Astrocyte (in vitro differentiated cells and primary cell): ENCODE data around the gene TLCD2. TPM values are rescaled to one million over a fixed set of nuclear protein-coding genes. Genes with fewer than 3 reads are reported as not detected.
"Not testable (repeated sequence)": the region's sequence is repeated elsewhere in the genome, so short reads cannot be mapped to it uniquely, and the experiment has no call there.

Source experiments
- DNase-seq: peaks from one replicate; pipeline ENCODE4 v3.0.0-alpha.2; 2010; ENCODE audit warnings: low read depth
- FAIRE-seq: peaks from 2 replicates; lab custom pipeline; 2011; peaks lifted over from hg19 to GRCh38; lab: Jason Lieb, UNC
- H2AFZ ChIP-seq: 2 replicates; pipeline ENCODE4 v1.6.0; 2012; ENCODE audit warnings: low read depth, low read length, inconsistent platforms
- H3K27ac ChIP-seq: 2 replicates; pipeline ENCODE4 v1.5.1; 2011; ENCODE audit warnings: low read depth, low read length, inconsistent platforms
- H3K27me3 ChIP-seq: 2 replicates; pipeline ENCODE4 v1.6.0; 2011; ENCODE audit warnings: low read length, inconsistent platforms; ENCODE audit not compliant: insufficient read depth
- H3K36me3 ChIP-seq: 2 replicates; pipeline ENCODE4 v1.5.1; 2011; ENCODE audit warnings: low read length, inconsistent platforms; ENCODE audit not compliant: insufficient read depth
- H3K4me1 ChIP-seq: 2 replicates; pipeline ENCODE4 v1.5.1; 2011; ENCODE audit warnings: low read length, inconsistent platforms; ENCODE audit not compliant: insufficient read depth
- H3K4me2 ChIP-seq: 2 replicates; pipeline ENCODE4 v1.6.0; 2012; ENCODE audit warnings: low read length, inconsistent platforms
- H3K4me3 ChIP-seq: 2 replicates; pipeline ENCODE4 v1.5.1; 2011; ENCODE audit warnings: low read depth, mild to moderate bottlenecking, low read length, inconsistent platforms; ENCODE audit not compliant: insufficient read depth
- H3K79me2 ChIP-seq: 2 replicates; pipeline ENCODE4 v1.6.0; 2012; ENCODE audit warnings: mild to moderate bottlenecking, low read length, inconsistent platforms; ENCODE audit not compliant: insufficient read depth
- H3K9ac ChIP-seq: 2 replicates; pipeline ENCODE4 v1.6.0; 2012; ENCODE audit warnings: mild to moderate bottlenecking, low read length, inconsistent platforms
- H3K9me3 ChIP-seq: 2 replicates; pipeline ENCODE4 v1.5.1; 2012; ENCODE audit warnings: low read depth, mild to moderate bottlenecking, low read length, inconsistent platforms; ENCODE audit not compliant: insufficient read depth
- H4K20me1 ChIP-seq: 2 replicates; pipeline ENCODE4 v1.6.0; 2012; ENCODE audit warnings: low read length, inconsistent platforms; ENCODE audit not compliant: insufficient read depth
- H3K27ac Mint-ChIP-seq: one replicate; pipeline ENCODE4 v1.8.0; 2021; ENCODE audit warnings: mild to moderate bottlenecking, mixed read lengths; ENCODE audit not compliant: unreplicated experiment
- H3K27me3 Mint-ChIP-seq: one replicate; pipeline ENCODE4 v1.8.0; 2021; ENCODE audit warnings: low read depth, mixed read lengths; ENCODE audit not compliant: unreplicated experiment
- H3K36me3 Mint-ChIP-seq: one replicate; pipeline ENCODE4 v1.8.0; 2021; ENCODE audit warnings: low read depth, mixed read lengths; ENCODE audit not compliant: unreplicated experiment
- H3K4me1 Mint-ChIP-seq: one replicate; pipeline ENCODE4 v1.8.0; 2021; ENCODE audit warnings: low read depth, mixed read lengths; ENCODE audit not compliant: unreplicated experiment
- H3K4me3 Mint-ChIP-seq: one replicate; pipeline ENCODE4 v1.8.0; 2021; ENCODE audit warnings: mild to moderate bottlenecking, moderate library complexity, mixed read lengths; ENCODE audit not compliant: unreplicated experiment
- H3K9me3 Mint-ChIP-seq: one replicate; pipeline ENCODE4 v1.8.0; 2021; ENCODE audit warnings: mild to moderate bottlenecking, mixed read lengths; ENCODE audit not compliant: unreplicated experiment
- CTCF ChIP-seq: IDR thresholded peaks from 2 replicates; pipeline ENCODE4 v1.5.1; 2011; ENCODE audit warnings: low read depth, mild to moderate bottlenecking, inconsistent platforms, low read length, moderate library complexity; ENCODE audit not compliant: insufficient read depth
- EZH2 ChIP-seq: IDR thresholded peaks from 2 replicates; pipeline ENCODE4 v1.6.1; 2012; ENCODE audit warnings: mild to moderate bottlenecking, low read length, inconsistent platforms; ENCODE audit not compliant: insufficient read depth
- total RNA-seq: library from RNA; stranded (reverse); gene quantifications from 2 replicates; pipeline ENCODE4 v1.2.1, GENCODE V29; 2021

Gene TLCD2
- total RNA-seq, 1 donor from 2014 or later: 6.0 TPM

- Histone ChIP-seq H3K4me2 (peak overlapping the region; percentile 97), H3K27ac (no peak overlapping the region), H3K4me3 (no peak overlapping the region), H4K20me1 (peaks cover 58% of the 10 kb centered on the region), H2AFZ (no peak overlapping the region), H3K79me2 (peaks cover 54% of the 10 kb centered on the region), H3K27me3 (no peaks in the 10 kb centered on the region), H3K4me1 (peaks cover 23% of the 10 kb centered on the region), H3K9ac (no peak overlapping the region), H3K36me3 (peaks cover 31% of the 10 kb centered on the region), H3K9me3 (no peaks in the 10 kb centered on the region)
- DNase-seq (no peak), FAIRE-seq (no peak)
- H3K4me1 Mint-ChIP-seq: peaks cover 25% of the 10 kb centered on the region
- TF ChIP-seq CTCF: no peak
- no peak for TF ChIP-seq EZH2
- H3K36me3 Mint-ChIP-seq: peaks cover 22% of the 10 kb centered on the region
- peak overlapping the region; percentile 96 for H3K4me3 Mint-ChIP-seq
- peak overlapping the region; percentile 47 for H3K27ac Mint-ChIP-seq
- no peaks in the 10 kb centered on the region for H3K9me3 Mint-ChIP-seq
- H3K27me3 Mint-ChIP-seq: no peaks in the 10 kb centered on the region
These were observed 1.6 kb upstream of the TLCD2 start for GRCh38 chr17:1711804-1712203.

- Histone ChIP-seq H3K27ac (peak overlapping the region; percentile 11), H3K9me3 (no peaks in the 10 kb centered on the region), H3K4me1 (peaks cover 23% of the 10 kb centered on the region), H2AFZ (no peak overlapping the region), H3K4me3 (peak overlapping the region; percentile 60), H3K27me3 (no peaks in the 10 kb centered on the region), H3K79me2 (peaks cover 53% of the 10 kb centered on the region), H4K20me1 (peaks cover 58% of the 10 kb centered on the region), H3K36me3 (peaks cover 31% of the 10 kb centered on the region), H3K9ac (peak overlapping the region; percentile 68), H3K4me2 (peak overlapping the region; percentile 97)
- TF ChIP-seq CTCF (no peak), EZH2 (no peak)
- FAIRE-seq (no peak), DNase-seq (no peak)
- Mint-ChIP-seq H3K9me3 (no peaks in the 10 kb centered on the region), H3K27me3 (no peaks in the 10 kb centered on the region), H3K36me3 (peaks cover 22% of the 10 kb centered on the region), H3K4me3 (peak overlapping the region; percentile 96), H3K27ac (peak overlapping the region; percentile 66), H3K4me1 (peaks cover 25% of the 10 kb centered on the region)
These were observed 803 bp upstream of the TLCD2 start for GRCh38 chr17:1710807-1711553.

GRCh38 chr17:1709403-1709951 is 700 bp downstream of the TLCD2 start:
- Histone ChIP-seq H3K4me3 (no peak overlapping the region), H3K9me3 (no peaks in the 10 kb centered on the region), H4K20me1 (peaks cover 53% of the 10 kb centered on the region), H3K9ac (peak overlapping the region; percentile 68), H3K36me3 (peaks cover 31% of the 10 kb centered on the region), H3K4me2 (peak overlapping the region; percentile 89), H3K79me2 (peaks cover 40% of the 10 kb centered on the region), H3K4me1 (peaks cover 23% of the 10 kb centered on the region), H3K27me3 (no peaks in the 10 kb centered on the region), H2AFZ (no peak overlapping the region), H3K27ac (no peak overlapping the region)
- no peak for DNase-seq
- H3K9me3 Mint-ChIP-seq: no peaks in the 10 kb centered on the region
- peaks cover 22% of the 10 kb centered on the region for H3K36me3 Mint-ChIP-seq
- H3K4me3 Mint-ChIP-seq: no peak overlapping the region
- FAIRE-seq: no peak
- H3K4me1 Mint-ChIP-seq: peaks cover 25% of the 10 kb centered on the region
- no peak overlapping the region for H3K27ac Mint-ChIP-seq
- no peaks in the 10 kb centered on the region for H3K27me3 Mint-ChIP-seq
- TF ChIP-seq EZH2 (no peak), CTCF (no peak)

- H3K9me3 ChIP-seq, H3K27me3 Mint-ChIP-seq, H3K27ac ChIP-seq, H2AFZ ChIP-seq, DNase-seq, H3K9ac ChIP-seq, H3K4me2 ChIP-seq, H3K9me3 Mint-ChIP-seq, H3K27me3 ChIP-seq, FAIRE-seq, H3K4me3 ChIP-seq: not testable (repeated sequence)
- H3K27ac Mint-ChIP-seq: peak overlapping the region; percentile 34
- Histone ChIP-seq H3K4me1 (peaks cover 22% of the 10 kb centered on the region), H3K79me2 (peaks cover 34% of the 10 kb centered on the region), H4K20me1 (peaks cover 47% of the 10 kb centered on the region), H3K36me3 (peaks cover 27% of the 10 kb centered on the region)
- peaks cover 18% of the 10 kb centered on the region for H3K36me3 Mint-ChIP-seq
- peak overlapping the region; percentile 70 for H3K4me3 Mint-ChIP-seq
- H3K4me1 Mint-ChIP-seq: peaks cover 25% of the 10 kb centered on the region
These were observed 1.3 kb downstream of the TLCD2 start for GRCh38 chr17:1708791-1709346.
